ENCODE data around the gene MBTPS1. TPM values are rescaled to one million over a fixed set of nuclear protein-coding genes. Genes with fewer than 3 reads are reported as not detected.

The MBTPS1 gene
- total and polyA plus RNA-seq, 10 of the 15 experiments (the other 5 are each of a cell fraction or from before 2014, with no cell fraction given), result 1.3 to 43.9 (median 35.2) TPM

- no peak; the same call in 1 of the 2 replicates for TF ChIP-seq MTA2 (IDR thresholded peaks at IDR 0.05; ENCODE audit: low read depth)
- TF ChIP-seq GABPA (IDR thresholded peaks at IDR 0.05; ENCODE audit: low read depth), result no peak
- TF ChIP-seq FOS (IDR thresholded peaks at IDR 0.05; ENCODE audit: borderline replicate concordance, extremely low read depth, insufficient read length), result no peak
- no peak for TF ChIP-seq BMI1 (IDR thresholded peaks at IDR 0.05; ENCODE audit: borderline replicate concordance)
- TF ChIP-seq NR2C2 (IDR thresholded peaks at IDR 0.05; ENCODE audit: borderline replicate concordance, control insufficient read depth, insufficient read length, low read depth), result no peak
- TF ChIP-seq CREM (IDR thresholded peaks at IDR 0.05; ENCODE audit: low read depth), result peak; percentile 58
- no peak for TF ChIP-seq ZNF384 (IDR thresholded peaks at IDR 0.05; ENCODE audit: borderline replicate concordance, low read depth, low read length)
- TF ChIP-seq CHD2 (IDR thresholded peaks at IDR 0.05; ENCODE audit: borderline replicate concordance, low read depth, low read length), result no peak
- no peak for TF ChIP-seq NBN (IDR thresholded peaks at IDR 0.05)
- TF ChIP-seq STAT1 (conservative IDR thresholded peaks at IDR 0.05), result no peak
- no peak; the same call in 2 of the 3 replicates for TF ChIP-seq POU2F2 (IDR thresholded peaks at IDR 0.05; ENCODE audit: borderline replicate concordance, low read depth, low read length)
- no peak for TF ChIP-seq HCFC1 (IDR thresholded peaks at IDR 0.05; ENCODE audit: low read length)
- TF ChIP-seq, protein P1, sequence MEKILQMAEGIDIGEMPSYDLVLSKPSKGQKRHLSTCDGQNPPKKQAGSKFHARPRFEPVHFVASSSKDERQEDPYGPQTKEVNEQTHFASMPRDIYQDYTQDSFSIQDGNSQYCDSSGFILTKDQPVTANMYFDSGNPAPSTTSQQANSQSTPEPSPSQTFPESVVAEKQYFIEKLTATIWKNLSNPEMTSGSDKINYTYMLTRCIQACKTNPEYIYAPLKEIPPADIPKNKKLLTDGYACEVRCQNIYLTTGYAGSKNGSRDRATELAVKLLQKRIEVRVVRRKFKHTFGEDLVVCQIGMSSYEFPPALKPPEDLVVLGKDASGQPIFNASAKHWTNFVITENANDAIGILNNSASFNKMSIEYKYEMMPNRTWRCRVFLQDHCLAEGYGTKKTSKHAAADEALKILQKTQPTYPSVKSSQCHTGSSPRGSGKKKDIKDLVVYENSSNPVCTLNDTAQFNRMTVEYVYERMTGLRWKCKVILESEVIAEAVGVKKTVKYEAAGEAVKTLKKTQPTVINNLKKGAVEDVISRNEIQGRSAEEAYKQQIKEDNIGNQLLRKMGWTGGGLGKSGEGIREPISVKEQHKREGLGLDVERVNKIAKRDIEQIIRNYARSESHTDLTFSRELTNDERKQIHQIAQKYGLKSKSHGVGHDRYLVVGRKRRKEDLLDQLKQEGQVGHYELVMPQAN (conservative IDR thresholded peaks at IDR 0.05), result no peak
- TF ChIP-seq SUZ12 (IDR thresholded peaks at IDR 0.05; ENCODE audit: unreplicated experiment), result no peak
- peak; percentile 55; the same call in 1 of the 2 replicates for TF ChIP-seq RAD21 (IDR thresholded peaks at IDR 0.05; ENCODE audit: insufficient read depth, low read depth, low read length)
- TF ChIP-seq, protein P2, sequence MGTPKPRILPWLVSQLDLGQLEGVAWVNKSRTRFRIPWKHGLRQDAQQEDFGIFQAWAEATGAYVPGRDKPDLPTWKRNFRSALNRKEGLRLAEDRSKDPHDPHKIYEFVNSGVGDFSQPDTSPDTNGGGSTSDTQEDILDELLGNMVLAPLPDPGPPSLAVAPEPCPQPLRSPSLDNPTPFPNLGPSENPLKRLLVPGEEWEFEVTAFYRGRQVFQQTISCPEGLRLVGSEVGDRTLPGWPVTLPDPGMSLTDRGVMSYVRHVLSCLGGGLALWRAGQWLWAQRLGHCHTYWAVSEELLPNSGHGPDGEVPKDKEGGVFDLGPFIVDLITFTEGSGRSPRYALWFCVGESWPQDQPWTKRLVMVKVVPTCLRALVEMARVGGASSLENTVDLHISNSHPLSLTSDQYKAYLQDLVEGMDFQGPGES (IDR thresholded peaks at IDR 0.05), result no peak
- no peak for TF ChIP-seq SP1 (IDR thresholded peaks at IDR 0.05; ENCODE audit: low read depth, low read length)
- TF ChIP-seq NFYA (IDR thresholded peaks at IDR 0.05; ENCODE audit: borderline replicate concordance, low read depth, low read length), result no peak
- TF ChIP-seq EP300 (IDR thresholded peaks at IDR 0.05; ENCODE audit: borderline replicate concordance in 1 of 2, control insufficient read depth in 1 of 2, low read depth in 2 of 2, low read length in 2 of 2), result 0 out of 4 replicates have a peak, but pooled peaks of 1 of the 2 experiments have one; percentile 30
- no peak for TF ChIP-seq ZBED1 (IDR thresholded peaks at IDR 0.05; ENCODE audit: borderline replicate concordance)
- TF ChIP-seq CHD1 (IDR thresholded peaks at IDR 0.05; ENCODE audit: low read depth, low read length), result no peak
- TF ChIP-seq ZBTB11 (CRISPR knock-in tag; IDR thresholded peaks at IDR 0.05), result no peak
- TF ChIP-seq, protein P3, sequence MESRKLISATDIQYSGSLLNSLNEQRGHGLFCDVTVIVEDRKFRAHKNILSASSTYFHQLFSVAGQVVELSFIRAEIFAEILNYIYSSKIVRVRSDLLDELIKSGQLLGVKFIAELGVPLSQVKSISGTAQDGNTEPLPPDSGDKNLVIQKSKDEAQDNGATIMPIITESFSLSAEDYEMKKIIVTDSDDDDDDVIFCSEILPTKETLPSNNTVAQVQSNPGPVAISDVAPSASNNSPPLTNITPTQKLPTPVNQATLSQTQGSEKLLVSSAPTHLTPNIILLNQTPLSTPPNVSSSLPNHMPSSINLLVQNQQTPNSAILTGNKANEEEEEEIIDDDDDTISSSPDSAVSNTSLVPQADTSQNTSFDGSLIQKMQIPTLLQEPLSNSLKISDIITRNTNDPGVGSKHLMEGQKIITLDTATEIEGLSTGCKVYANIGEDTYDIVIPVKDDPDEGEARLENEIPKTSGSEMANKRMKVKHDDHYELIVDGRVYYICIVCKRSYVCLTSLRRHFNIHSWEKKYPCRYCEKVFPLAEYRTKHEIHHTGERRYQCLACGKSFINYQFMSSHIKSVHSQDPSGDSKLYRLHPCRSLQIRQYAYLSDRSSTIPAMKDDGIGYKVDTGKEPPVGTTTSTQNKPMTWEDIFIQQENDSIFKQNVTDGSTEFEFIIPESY (IDR thresholded peaks at IDR 0.05), result no peak
These were observed 27.9 kb downstream of the MBTPS1 start (continued) for GRCh38 chr16:84088695-84089395.

Measured in GM12878 (cell line).